Activated T-cell treated with anti-CD3 and anti-CD28 coated beads for 4 hours (primary cell): ENCODE results near the gene USP32.

Experiments
- DNase-seq: peaks from one replicate; pipeline ENCODE4 v3.0.0-alpha.2; 2020

Gene USP32

DNA sequence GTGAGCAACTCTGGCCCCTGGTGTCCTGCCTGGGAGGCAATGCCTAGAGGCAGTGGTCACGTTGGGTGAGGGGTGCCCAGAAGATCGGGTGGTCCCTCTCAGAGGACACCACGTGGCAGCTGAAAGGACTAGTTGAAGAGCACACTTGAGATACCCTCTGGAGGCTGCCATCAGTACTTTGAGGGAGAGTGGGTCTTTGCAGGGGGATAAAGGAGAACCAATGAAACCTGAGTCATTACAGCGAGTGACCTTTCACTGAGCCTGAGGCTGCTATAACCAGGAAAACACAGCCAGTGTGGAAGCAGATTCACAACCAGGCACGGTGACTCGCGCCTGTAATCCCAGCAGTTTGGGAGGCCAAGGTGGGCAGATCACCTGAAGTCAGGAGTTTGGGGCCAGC lies 223.3 kb downstream of the USP32 start:
- DNase-seq, result no peak

DNA sequence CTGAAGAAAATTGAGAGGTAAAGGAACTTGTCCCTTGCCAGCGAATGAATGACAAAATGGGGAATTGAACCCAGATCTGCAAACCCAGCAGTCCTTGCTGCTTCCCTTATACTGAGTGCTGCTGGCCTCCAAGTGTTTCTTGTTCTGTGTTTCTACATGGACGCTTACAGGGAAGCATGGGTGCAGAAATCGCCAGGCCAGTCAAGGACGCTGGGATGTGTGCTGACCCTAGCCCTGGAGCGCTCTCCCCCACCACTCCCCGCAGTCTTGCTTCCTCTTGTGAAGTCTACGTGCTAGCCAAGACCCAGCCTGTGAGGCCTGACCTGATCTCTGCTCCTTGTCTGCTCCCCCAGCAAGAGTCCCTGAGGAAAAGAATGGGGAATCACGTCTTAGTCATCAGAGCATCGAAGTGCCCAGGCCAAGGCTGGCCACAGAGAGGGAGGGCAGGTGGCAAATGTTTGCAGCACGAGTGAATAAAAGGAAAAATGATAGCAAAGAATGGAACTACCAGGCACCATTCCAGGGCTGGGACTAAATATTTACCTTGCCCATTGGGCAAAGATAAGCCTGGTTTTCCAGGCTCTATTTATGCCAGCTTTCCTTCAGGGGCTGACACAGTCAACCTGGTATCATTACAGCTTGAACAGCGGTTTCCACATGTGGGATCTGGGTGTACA lies 224.7 kb downstream of the USP32 start:
- DNase-seq, result no peak

DNA sequence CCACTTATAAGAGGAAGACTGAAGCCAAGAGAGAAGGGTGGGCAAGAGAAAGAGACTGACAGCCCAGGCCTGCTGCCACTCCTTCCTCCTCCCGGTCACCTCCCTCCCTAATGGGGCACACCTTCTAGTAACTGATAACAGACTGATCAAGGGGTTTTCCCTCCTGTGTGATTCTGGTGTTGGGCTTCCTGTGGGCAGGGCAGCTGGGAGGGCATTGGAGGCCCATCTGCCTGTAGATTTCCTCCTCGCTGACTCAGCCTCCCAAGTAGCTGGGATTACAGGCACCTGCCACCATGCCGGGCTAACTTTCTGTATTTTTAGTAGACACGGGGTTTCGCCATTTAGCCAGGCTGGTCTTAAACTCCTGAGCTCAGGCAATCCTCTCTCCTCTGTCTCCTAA lies 226.0 kb downstream of the USP32 start:
- no peak for DNase-seq

DNA sequence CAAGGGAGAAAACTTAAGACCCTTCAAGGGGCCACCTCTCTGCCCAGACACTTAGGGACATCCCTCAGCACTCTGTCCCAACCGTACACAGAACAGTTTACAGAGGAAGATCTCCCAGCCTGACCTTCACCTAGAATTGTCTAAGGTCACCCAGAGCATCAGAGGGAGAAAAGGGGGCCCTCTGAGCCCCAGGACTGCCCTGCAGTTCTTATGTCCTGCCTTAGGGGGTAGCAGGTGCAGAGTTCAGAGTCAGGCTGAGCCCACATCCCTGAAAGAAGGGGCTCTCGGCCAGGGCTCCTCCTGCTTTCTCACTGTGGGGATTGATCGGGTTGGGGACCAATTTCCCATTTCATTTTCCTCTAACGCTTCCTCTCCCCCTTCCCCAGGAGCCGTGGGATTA lies 226.7 kb downstream of the USP32 start:
- DNase-seq, result no peak

DNA sequence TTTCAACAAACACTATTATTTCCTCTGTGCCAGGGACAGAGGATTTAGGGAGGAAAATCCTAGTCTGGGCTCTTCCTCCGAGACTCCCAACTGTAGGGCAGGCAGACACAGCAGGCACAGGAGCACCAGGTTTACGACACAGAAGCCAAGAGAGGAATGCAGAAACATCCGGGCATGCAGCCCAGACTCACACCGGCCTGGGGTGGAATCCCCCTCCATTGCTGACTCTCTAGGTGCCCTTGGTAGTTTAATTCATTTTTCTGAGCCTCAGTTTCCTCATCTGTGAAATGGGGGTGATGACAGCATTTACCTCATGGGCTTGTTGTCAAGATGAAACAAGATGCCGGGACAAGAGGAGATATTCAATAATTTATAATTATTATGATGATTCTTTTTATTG lies 227.2 kb downstream of the USP32 start:
- DNase-seq, result no peak

DNA sequence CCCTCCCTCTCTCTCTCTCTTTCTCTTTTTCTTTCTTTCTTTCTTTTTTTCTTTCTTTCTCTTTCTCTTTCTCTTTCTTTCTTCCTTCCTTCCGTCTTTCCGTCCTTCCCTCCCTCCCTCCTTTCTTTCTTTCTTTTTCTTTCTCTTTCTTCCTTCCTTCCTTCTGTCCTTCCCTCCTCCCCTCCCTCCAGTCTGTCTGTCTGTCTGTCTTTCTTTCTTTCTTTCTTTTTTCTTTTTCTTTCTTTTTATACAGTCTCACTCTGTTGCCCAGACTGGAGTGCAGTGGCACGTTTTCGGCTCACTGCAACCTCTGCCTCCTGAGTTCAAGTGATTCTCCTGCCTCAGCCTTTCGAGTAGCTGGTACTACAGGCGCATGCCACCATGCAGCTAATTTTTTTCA lies 227.8 kb downstream of the USP32 start:
- no peak for DNase-seq

DNA sequence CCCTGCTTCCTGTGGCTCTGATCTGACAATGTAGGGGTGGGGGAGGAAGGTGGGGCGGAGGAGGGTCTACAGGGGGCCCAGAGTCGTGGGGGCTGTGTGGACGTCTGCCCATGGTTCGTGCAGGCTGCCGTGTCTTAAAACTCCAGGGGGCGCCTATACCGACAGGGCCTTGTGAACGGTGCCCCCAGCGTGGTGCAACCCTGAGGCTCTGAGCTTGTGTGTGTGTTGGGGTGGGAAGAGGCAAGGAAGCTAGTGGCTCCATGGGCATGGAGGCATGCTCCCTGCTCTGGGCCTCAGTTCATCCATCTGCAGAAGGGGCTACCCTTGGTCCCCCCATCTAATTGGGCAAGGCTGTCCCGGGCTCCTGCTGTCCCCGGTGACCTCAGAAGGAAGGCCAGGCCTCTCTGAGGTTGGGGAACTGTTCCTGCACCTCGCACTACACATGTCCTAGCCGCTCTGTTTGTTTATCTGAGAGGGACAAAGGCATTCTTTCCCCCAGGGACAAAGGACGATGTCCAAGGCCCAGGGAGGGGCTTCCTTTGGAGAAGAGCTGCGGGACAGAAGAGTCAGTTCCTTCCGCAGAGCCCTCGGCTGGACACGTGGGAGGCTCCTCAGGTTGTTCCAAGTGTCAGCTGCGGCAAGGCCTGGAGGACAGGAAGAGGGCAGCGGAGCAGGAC lies 228.7 kb downstream of the USP32 start:
- no peak for DNase-seq

DNA sequence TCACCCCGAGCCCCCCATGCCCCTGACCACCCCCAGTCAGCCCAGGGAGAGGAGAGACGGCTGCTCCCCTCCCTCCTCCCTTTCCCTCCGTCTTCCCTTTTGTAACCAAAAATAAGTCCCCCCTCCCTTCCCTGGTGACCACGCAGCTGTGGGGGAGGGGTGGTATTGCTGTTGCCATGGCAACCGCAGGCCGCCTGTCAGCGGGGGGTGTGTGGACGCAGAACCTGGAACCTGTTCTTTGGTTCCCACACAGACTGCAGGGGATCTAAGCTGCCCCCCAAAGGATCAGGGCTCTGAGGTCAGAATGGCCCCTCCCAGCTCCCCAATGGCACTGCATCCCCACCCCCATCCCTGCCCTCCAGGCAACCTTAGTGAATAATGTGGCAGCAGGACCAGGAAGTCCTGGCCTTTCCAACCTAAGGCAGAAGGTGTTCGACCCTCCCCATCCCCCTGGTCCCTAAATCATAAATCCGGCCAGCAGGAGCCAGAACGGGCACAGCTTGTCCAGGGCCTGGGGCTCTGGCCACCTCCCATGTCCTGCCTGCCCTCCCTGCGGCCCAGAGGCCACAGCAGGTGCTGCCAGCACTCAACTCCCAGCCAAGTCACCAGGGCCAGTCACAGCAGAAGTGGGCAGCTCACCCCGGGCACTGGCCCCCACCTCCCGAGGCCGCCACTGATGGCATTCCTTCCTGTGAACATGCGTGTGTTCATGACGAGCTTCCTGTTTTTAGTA lies 230.2 kb downstream of the USP32 start:
- DNase-seq, result no peak

DNA sequence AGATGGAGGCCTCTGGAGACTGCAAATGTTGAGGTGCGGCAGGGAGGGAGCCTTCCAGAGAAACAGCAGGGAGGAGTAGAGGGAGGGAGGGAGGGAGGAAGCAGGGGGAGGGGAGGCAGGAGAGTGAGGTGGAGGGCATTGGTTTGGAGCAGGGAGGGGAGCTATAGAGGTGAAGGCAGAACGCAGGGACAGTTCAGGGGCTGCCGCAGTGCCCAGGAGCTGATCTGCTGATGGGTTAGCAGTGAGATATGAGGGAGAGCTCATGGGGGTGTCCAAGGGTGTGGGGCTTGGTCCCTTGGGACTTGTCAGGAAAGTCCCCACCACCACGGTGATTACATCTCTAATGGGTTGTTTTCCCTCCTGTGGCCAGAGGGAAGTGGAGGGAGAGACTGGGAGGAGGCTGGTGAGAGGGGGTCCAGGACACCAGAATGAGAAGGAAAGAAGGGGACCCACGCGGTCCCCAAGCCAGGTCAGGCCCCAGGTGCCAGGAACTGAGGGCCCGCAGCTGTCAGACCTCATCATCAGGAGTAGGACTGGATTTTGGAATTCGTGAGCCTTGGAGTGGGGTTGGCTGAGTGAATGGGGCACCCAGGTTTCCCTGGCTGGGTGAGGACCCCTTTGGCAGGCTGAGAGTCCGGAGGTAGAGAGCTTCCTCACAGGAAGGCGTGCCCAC lies 231.0 kb downstream of the USP32 start:
- DNase-seq, result no peak

DNA sequence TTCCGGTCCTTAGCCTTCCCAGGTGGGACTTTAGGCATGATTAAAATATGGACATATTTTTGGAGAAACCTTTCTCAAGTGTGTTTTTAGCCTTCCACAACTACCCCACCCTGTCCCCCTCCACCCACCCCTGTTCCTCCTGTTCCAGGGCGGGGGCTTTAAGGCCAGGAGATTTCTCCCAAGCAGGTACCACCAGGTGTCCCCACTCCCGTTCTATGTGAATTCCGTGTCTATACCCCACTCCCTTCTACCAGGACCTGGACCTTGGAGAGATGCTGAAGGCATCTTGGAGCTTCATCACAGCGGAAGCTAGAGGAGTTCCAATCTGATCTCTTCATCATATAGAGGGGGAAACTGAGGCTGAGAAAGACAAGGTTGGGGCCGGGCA lies 232.5 kb downstream of the USP32 start:
- no peak for DNase-seq

DNA sequence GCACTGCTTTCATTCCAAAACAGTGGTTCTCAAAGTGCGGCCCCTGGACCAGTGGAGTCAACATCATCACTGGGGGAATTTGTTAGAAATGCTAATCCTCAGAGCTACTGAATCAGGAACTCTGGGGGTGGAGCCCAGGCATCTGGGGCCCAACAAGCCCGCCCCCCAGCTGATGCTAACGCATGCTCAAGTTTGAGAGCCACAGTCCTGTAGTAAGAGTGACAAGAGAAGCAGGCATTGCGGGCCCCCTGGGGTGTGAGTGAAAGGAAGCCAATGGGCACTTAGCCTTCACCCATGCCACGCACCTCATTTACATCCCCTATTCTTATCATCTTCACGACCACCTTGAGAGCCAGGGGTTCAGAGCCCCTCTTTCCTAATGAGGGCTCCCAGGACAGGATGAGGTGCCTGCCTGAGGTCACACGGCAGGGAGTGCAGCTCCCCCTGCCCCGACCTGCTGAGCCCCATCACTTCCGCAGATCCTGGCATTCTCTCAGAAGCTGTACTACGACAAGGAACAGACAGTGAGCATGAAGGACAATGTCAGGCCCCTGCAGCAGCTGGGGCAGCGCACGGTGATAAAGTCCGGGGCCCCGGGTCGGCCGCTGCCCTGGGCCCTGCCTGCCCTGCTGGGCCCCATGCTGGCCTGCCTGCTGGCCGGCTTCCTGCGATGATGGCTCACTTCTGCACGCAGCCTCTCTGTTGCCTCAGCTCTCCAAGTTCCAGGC lies 233.0 kb downstream of the USP32 start:
- no peak for DNase-seq

DNA sequence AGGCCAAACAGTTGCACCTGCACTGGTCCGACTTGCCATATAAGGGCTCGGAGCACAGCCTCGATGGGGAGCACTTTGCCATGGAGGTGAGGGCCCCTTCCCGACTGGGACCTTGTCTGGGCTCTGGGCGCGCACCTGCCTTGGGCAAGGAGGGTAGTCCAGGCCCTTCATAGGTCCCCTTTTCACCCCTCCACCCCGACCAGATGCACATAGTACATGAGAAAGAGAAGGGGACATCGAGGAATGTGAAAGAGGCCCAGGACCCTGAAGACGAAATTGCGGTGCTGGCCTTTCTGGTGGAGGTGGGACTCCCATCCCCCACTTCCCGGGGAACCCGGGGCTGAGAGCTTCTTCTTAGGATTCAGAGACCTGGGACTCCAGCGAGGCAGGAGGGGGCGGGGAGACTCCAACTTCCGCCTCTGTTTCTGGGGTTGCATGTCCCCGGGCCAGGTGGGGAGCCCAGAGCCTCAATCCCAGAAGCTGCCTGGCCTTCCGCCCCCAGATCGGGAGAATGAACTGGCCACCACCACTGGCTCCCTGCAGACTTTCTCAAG lies 234.4 kb downstream of the USP32 start:
- no peak for DNase-seq

DNA sequence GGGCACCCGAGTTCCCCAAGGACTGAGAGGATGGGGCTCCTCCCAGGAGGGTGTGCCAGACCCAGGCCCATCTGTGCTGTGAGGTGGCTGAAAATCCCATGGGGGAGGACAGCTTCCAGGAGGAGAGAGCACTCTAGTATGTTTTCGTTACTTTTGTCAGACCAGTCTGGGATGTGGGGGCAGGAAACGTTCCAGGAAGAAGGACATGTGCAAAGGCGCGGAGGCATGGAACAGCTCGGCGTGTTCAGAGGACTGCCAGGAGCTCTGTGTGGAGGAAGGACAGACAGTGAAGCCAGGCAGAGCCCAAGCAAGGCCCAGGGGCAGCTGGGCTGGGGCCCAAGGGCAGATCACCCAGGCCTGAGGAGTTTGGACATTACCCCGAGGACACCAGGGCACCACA lies 235.2 kb downstream of the USP32 start:
- no peak for DNase-seq

DNA sequence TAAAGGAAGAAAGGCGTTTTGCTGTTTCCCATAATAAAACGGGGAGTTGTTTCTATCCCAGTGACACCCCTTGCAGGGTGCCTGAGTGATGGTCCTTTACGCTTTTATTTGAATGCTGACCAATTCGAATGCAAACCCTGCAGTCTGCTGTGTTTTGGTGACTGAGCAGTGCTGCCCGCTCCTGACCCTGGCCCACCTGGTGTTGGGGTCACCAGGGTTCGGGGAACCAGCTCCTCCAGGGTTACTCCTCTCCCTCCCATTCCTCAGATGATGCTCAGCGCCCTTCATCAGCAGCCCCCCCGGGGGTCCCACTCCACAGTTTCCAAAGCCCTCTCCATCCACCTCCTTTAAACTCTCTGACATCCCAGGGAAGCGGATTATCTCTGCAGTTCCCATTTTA lies 236.1 kb downstream of the USP32 start:
- no peak for DNase-seq

DNA sequence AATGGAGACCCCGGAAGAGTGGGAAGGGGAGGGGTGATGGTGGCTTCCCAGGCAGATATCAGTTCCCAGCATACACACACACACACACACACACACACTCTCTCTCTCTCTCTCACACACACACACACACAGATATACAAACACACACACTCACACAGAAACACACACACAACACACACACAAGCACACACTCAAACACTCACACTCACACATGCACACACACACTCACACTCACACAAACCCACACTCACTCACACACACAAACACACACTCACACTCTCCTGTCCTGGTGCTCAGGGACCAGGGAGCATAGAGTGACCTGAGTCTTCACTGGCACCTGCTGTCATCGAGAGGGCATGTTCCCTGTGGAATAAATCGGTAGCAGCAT lies 236.5 kb downstream of the USP32 start:
- DNase-seq, result no peak

DNA sequence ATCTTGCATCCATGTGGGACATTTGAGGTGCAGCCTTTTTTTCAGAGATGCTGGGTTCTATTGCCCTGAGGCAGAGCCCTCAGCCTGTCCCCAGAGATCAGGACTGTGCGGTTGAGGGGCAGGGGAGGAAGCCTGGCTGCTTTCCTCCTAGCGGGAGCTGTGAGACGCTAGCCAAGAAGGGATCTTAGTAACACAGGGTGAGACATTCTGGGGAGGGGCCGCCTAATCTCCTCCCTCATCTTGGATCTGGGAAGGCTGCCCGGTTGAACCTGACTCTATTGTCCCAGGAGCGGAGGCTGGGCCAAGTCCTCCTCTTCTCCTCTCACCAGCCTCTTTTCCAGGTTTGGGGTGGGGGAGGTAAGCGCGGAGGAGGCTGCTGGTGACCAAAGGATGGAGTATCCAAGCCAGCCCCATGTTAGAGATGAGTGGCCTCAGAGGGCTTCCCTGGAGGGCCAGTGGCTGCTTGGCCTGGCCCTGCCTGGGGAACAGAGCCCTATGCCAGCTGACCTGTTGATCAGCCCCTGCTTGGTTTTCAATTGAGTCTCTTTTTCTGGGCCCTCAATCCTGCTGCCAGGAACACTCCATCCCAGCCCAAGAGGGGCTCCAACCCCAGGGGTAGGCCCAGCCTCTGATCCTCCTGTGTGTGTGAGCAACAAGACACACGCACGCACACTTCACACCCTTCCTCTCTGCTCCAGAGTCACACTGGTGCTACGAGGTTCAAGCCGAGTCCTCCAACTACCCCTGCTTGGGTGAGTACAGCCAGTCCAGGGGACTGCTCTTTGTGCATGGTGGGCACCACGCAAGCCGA lies 237.1 kb downstream of the USP32 start:
- DNase-seq, result no peak

DNA sequence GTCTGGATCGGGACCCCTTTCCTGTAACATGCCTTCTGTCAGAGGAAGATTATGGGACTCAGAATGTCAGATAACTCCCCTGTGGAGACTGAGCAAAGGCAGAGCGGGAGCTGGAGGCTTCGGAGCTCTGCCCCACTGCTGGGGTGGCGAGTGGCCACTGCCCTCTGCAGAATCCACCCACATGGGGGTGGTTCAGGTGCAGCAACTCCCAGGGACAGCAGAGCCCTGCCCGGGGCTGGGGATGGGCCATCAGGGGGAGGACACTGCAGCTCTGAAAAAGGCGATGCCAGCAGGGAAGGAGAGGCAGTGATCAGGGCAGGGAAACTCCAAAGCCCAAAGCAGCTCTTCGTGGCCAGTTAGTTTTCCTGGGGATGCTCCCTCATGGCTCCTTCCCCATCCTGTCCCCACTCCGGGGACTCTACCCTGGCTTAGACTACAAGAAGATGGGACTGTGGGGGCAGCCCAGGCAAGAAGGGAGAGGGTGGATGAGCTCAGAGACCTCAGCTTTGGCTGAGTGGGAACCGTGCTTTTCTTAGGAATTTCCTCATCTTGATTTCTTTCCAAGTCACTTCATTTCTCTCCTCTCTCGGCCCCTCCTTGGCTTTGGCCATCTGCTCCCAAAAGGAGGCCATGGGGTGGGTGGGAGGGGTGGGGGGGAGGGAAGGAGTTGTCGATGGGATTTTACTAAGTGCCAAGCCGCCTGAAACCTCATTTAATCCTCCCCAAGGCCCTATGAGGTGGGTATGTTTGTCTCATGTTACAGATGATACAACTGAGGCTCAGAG lies 238.1 kb downstream of the USP32 start:
- DNase-seq, result no peak

DNA sequence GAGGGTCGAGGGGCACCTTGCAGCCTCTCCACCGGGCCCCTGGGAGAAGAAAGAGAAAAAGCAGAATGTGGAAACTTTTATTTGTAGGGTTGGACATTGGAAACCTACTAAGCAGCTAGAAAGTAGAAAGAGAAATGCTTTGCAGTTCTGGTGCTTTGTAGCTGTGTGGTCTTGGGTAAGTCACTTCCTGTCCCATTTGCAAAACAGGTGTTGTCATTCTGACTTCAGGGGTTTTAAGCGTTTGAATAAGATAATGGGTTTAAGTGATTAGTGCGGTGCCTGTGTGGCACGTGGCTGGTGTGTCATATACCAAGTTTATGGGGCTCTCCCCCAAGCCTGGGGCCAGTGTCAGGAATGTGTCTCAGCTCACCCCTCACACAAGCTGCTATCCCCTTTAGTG lies 240.6 kb downstream of the USP32 start:
- DNase-seq, result no peak

DNA sequence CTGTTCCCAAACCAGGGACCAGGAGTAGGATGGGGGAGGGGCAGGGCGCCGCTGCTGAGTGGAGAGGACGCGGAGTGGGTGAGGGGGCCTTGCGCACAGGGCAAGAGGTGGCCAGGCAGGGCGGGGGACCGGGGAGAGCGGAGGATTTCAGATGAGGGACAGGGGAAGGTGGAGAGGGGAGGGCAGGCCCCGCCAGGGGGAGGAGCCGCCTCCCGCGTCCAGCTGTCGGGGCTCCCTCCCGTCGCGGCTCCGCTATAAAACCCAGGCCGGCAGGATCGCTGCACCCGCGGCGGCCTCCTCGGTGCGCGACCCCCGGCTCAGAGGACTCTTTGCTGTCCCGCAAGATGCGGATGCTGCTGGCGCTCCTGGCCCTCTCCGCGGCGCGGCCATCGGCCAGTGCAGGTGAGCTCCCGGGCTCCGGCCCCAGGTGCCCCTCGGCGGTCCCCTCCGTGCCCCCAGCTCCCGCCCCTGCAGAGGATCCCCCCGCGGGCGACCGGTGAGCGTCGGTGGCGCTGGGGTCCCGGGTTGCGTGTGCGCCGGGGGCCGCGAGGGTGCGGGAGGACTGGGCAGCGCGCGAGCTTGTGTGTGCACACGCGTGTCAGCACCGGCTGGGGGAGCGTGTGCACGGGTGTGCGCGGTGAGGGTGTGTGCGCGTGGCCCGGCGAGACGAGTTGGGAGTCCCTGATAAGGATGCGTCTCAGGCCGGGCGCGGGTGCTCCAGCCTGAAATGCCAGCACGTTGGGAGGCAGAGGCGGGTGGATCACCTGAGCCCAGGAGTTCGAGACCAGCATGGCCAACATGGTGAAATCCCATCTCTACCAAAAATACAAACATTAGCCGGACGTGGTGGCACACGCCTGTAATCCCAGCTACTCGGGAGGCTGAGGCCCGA lies 242.0 kb downstream of the USP32 start, which contains the start of gene CA4:
TSS of gene CA4 (plus strand) at position 283 of the 892 bp plus-strand sequence. CDS start at position 345, 62 bp downstream.
- no peak for DNase-seq

DNA sequence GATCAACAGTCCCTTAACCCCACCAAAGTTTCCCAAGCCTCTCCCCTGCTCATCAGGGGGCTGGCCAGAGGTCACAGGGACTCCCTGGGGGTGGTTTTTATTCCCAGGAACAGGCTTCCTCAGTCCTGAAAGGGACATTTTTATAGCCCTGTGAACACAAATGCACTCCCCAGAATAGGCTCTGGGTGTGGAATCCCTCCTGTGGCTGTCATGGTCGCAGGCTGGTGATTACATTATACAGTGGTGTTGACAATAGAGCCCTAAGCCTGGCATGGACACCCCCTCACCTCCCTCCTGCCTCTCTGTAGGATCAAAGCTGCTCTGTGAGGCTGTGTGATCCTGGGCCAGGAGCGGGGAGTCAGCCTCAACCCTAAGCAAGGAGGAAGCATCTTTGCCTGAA lies 243.6 kb downstream of the USP32 start:
- no peak for DNase-seq
